ENCODE data around the gene FIBCD1.
A peak's percentile ranks its signal among the peaks of the same experiment; 100 is the strongest.

Gene FIBCD1

GRCh38 chr9:130893341-130894101 is 45.5 kb downstream of the FIBCD1 start:
- DNase-seq: peak; percentile 92

GRCh38 chr9:130892477-130893304 is 46.4 kb downstream of the FIBCD1 start:
- DNase-seq: peak; percentile 57 to 69

GRCh38 chr9:130891688-130892476 is 47.2 kb downstream of the FIBCD1 start:
- no peak for DNase-seq

GRCh38 chr9:130890870-130891687 is 48.0 kb downstream of the FIBCD1 start:
- DNase-seq: no peak

- DNase-seq: no peak
Observed at GRCh38 chr9:130890124-130890523, 48.9 kb downstream of the FIBCD1 start.

GRCh38 chr9:130888146-130888885 is 50.7 kb downstream of the FIBCD1 start:
- DNase-seq: no peak

- DNase-seq: no peak
Observed at GRCh38 chr9:130887494-130888144, 51.4 kb downstream of the FIBCD1 start.

- DNase-seq: no peak
Observed at GRCh38 chr9:130886981-130887380, 52.1 kb downstream of the FIBCD1 start.

- DNase-seq: no peak
Observed at GRCh38 chr9:130885484-130886375, 53.3 kb downstream of the FIBCD1 start.

GRCh38 chr9:130884542-130885483 is 54.2 kb downstream of the FIBCD1 start:
- no peak for DNase-seq

GRCh38 chr9:130884111-130884531 is 54.9 kb downstream of the FIBCD1 start:
- no peak for DNase-seq

- no peak for DNase-seq
Observed at GRCh38 chr9:130883479-130883878, 55.6 kb downstream of the FIBCD1 start.

- DNase-seq: no peak
Observed at GRCh38 chr9:130882696-130883225, 56.3 kb downstream of the FIBCD1 start.

GRCh38 chr9:130881516-130881915 is 57.5 kb downstream of the FIBCD1 start:
- no peak for DNase-seq

GRCh38 chr9:130880599-130881220 is 58.3 kb downstream of the FIBCD1 start:
- no peak for DNase-seq

GRCh38 chr9:130879863-130880411 is 59.1 kb downstream of the FIBCD1 start:
- no peak for DNase-seq

GRCh38 chr9:130878295-130878694 is 60.8 kb downstream of the FIBCD1 start:
- DNase-seq: no peak

GRCh38 chr9:130877300-130877699 is 61.7 kb downstream of the FIBCD1 start:
- no peak for DNase-seq

Measured in Kasumi-1 (cell line).